Astrocyte (in vitro differentiated cells and primary cell): Measurements from ENCODE around the gene PCLAF.

Experiments
- CTCF ChIP-seq: IDR thresholded peaks from 2 replicates; pipeline ENCODE4 v1.5.1; 2011; ENCODE audit warnings: low read depth, mild to moderate bottlenecking, inconsistent platforms, low read length, moderate library complexity; ENCODE audit not compliant: insufficient read depth
- EZH2 ChIP-seq: IDR thresholded peaks from 2 replicates; pipeline ENCODE4 v1.6.1; 2012; ENCODE audit warnings: mild to moderate bottlenecking, low read length, inconsistent platforms; ENCODE audit not compliant: insufficient read depth

GRCh38 chr15:64315216-64315615 is 66.0 kb downstream of the PCLAF start:
- no peak for TF ChIP-seq CTCF
- TF ChIP-seq EZH2, result no peak
